ENCODE data around the gene RTL1.

RTL1 gene

DNA sequence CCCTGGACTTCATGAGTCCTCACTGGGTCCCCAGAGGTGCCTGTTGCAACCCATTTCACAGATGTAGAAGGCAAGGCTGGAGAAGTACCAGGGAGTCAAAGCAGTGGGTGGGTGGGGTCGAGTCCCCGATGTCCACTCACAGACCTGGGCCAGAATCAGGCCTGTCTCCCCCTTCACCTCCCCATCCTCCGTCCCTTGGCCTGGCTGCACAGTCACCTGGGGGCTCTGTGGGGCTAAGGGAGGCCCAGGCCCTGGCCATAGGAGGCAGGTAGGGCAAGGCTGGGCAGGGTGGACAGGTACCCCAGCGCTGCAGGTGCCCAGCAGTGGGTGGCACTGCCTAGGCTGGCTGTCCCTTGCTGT is 29.5 kb downstream of the RTL1 start:
- TF ChIP-seq SUZ12 (IDR thresholded peaks at IDR 0.05) (no peak), ZNF384 (IDR thresholded peaks at IDR 0.05) (no peak), BHLHE40 (IDR thresholded peaks at IDR 0.05; ENCODE audit: borderline replicate concordance) (no peak), FOXM1 (IDR thresholded peaks at IDR 0.05; ENCODE audit: borderline replicate concordance) (no peak), L3MBTL2 (conservative IDR thresholded peaks at IDR 0.05) (no peak), NFRKB (IDR thresholded peaks at IDR 0.05) (no peak), FOXA1 (IDR thresholded peaks at IDR 0.05) (no peak)
- TF ChIP-seq, protein P1, sequence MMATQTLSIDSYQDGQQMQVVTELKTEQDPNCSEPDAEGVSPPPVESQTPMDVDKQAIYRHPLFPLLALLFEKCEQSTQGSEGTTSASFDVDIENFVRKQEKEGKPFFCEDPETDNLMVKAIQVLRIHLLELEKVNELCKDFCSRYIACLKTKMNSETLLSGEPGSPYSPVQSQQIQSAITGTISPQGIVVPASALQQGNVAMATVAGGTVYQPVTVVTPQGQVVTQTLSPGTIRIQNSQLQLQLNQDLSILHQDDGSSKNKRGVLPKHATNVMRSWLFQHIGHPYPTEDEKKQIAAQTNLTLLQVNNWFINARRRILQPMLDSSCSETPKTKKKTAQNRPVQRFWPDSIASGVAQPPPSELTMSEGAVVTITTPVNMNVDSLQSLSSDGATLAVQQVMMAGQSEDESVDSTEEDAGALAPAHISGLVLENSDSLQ (IDR thresholded peaks at IDR 0.05), result no peak
- CTCF ChIA-PET, result no interaction called here
- DNase-seq (ENCODE audit: extremely low spot score), result no peak
- POLR2A ChIA-PET, result no interaction called here

DNA sequence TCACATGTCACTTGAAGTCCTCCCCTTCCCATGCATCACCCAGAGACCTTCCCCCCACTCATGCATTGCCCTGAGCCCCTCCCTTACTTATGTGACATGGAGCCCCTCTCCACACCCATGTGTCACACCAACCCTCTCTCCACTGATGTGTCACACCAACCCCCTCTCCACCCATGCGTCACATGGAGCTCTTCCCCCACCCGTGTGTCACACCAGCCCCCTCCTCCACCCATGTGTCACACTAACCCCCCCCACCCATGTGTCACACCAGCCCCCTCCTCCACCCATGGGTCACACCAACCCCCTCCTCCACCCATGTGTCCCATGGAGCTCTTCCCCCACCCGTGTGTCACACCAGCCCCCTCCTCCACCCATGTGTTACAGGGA is 30.4 kb downstream of the RTL1 start:
- CTCF ChIA-PET, result no interaction called here
- no peak for DNase-seq (ENCODE audit: extremely low spot score)

DNA sequence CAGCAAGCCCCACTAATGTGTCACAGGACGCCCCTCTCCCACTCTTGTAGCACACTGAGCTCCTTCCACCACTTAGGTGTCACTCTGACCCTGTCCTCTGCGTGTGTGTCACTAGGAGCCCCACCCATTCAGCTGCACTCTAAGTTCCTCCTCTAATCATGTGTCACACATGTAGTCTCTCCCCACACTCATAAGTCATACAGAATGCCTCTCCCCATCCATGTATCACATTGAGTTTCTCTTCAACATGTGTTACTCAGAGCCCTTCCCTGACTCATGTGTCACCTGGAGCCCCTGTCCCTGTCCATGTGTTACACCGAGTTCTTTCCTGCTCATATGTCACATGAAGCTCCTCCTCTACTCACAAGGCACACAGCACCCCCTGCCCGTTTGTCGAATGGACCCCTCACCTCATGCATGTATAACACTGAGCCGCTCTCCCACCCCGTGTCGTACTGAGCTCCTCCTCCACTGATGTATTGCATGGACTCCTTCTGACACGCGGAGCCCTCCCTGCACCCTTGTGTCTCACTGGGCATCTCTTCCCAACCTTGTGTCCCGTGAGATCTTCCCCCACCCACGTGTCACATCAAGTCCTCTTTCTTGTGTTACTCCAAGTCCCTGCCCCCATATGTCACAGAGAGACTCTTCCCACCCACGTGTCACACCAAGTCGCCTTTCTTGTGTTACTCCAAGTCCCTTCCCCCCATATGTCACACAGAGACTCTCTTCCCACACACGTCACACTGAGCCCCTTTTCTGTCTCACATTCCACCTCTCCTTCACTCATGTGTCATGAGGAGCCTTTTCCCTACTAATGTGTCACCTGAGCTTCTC is 31.0 kb downstream of the RTL1 start:
- POLR2A ChIA-PET, result no interaction called here
- no peak for TF ChIP-seq ZNF384 (IDR thresholded peaks at IDR 0.05)
- TF ChIP-seq, protein P1 (IDR thresholded peaks at IDR 0.05), result no peak
- no peak for TF ChIP-seq HDGF (IDR thresholded peaks at IDR 0.05; ENCODE audit: borderline replicate concordance)
- TF ChIP-seq FOXM1 (IDR thresholded peaks at IDR 0.05; ENCODE audit: borderline replicate concordance), result no peak
- TF ChIP-seq SUZ12 (IDR thresholded peaks at IDR 0.05), result no peak
- TF ChIP-seq ARNT (IDR thresholded peaks at IDR 0.05), result no peak
- TF ChIP-seq FOXK2 (IDR thresholded peaks at IDR 0.05), result no peak
- no peak for TF ChIP-seq SP1 (IDR thresholded peaks at IDR 0.05)
- TF ChIP-seq L3MBTL2 (conservative IDR thresholded peaks at IDR 0.05), result no peak
- no peak for TF ChIP-seq BHLHE40 (IDR thresholded peaks at IDR 0.05; ENCODE audit: borderline replicate concordance)
- no peak for TF ChIP-seq TARDBP (IDR thresholded peaks at IDR 0.05)
- TF ChIP-seq LEF1 (IDR thresholded peaks at IDR 0.05; ENCODE audit: borderline replicate concordance), result no peak
- TF ChIP-seq NFRKB (IDR thresholded peaks at IDR 0.05), result no peak
- no peak for DNase-seq (ENCODE audit: extremely low spot score)
- CTCF ChIA-PET, result no interaction called here

More for the DNA sequence above, 30.4 kb downstream of the RTL1 start:
- TF ChIP-seq SP1 (IDR thresholded peaks at IDR 0.05) (no peak), TARDBP (IDR thresholded peaks at IDR 0.05) (no peak), ARNT (IDR thresholded peaks at IDR 0.05) (no peak), BHLHE40 (IDR thresholded peaks at IDR 0.05; ENCODE audit: borderline replicate concordance) (no peak), FOXK2 (IDR thresholded peaks at IDR 0.05) (no peak), SUZ12 (IDR thresholded peaks at IDR 0.05) (no peak), FOXA1 (IDR thresholded peaks at IDR 0.05) (no peak), NFRKB (IDR thresholded peaks at IDR 0.05) (no peak), FOXM1 (IDR thresholded peaks at IDR 0.05; ENCODE audit: borderline replicate concordance) (no peak), L3MBTL2 (conservative IDR thresholded peaks at IDR 0.05) (no peak), ELF4 (IDR thresholded peaks at IDR 0.05) (no peak), CTBP1 (IDR thresholded peaks at IDR 0.05; ENCODE audit: borderline replicate concordance) (no peak), LEF1 (IDR thresholded peaks at IDR 0.05; ENCODE audit: borderline replicate concordance) (no peak), ZNF384 (IDR thresholded peaks at IDR 0.05) (no peak), HDGF (IDR thresholded peaks at IDR 0.05; ENCODE audit: borderline replicate concordance) (no peak)
- TF ChIP-seq, protein P1 (IDR thresholded peaks at IDR 0.05), result no peak
- POLR2A ChIA-PET, result no interaction called here

DNA sequence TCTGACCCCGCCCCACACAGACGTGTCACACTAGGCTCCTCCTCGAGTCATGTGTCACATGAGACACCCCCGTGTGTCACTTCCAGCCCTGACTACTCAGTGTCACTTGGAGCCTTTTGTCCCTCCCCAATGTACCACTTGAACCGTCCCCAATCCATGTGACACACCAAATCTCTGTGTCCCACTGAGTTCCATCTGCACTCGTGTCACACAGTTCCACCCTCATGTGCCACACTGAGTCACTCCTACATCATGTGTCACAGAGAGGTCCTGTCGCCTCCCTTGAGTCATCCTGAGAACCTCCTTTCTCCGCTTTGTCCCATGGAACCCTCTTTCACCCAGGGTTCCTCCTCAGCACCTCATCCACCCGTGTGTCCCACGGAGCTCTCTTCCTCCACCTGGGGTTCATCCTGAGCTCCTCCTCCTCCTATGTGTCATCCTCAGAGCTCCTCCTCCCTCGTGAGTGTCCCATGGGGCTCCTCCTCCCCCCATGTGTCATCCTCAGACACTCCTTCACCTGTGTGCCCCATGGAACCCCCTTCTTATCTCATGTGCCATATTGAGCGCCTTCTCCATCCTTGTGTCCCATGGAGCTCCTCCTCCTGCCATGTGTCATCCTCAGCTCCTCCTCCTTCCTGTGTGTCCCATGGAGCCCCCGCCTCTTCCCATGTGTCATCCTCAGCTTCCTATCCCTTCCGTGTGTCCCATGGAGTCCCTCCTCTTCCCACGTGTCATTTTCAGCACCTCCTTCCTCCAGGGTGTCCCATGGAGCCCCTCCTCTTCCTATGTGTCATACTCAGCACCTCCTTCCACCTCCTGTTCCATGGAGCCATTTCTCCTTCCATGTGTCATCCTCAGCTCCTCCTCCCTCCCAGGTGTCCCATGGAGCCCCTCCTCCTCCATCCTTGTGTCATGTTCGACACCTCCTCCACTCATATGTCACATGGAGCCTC is 32.0 kb downstream of the RTL1 start:
- DNase-seq (ENCODE audit: extremely low spot score), result no peak
- no peak for TF ChIP-seq SP1 (IDR thresholded peaks at IDR 0.05)
- TF ChIP-seq TARDBP (IDR thresholded peaks at IDR 0.05), result no peak
- no peak for TF ChIP-seq LEF1 (IDR thresholded peaks at IDR 0.05; ENCODE audit: borderline replicate concordance)
- TF ChIP-seq, protein P1 (IDR thresholded peaks at IDR 0.05), result no peak
- CTCF ChIA-PET, result no interaction called here
- POLR2A ChIA-PET, result no interaction called here

DNA sequence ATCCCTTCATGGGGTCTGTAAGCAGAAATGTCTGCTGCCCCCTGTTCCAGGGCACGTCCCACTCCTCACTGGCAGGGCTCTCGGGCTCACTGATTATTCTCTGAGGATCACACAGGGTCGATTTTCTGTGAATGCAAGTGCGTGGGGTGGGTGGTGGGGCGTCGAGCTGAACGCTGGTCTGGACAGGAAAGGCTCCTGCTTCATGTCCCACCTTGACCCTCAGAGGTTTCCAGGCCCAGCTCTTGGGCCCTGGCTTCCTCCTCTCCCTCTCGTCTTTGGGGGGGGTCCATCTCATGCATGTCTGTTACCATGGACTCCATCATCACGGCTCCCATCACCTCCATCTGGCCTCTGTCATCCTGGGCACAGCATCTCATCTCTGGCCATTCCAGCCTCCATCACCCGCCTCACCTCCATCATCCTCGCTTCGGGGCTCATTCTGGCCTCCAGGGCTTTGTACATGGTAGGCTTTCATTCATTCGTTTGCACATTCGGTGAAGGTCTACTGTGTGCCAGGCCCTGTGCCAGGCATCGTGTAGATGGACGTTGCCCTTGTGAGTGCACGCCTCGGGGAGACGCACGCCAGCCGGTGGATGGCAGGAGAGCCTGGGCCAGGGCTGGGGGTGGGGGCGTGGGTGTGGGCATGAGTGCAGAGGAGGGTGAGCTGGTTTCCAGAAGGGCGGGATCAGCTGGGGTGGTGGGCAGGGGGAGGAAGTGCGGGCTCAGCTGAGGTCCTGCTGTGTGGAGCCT is 34.7 kb downstream of the RTL1 start:
- DNase-seq (ENCODE audit: extremely low spot score), result no peak
- POLR2A ChIA-PET, result no interaction called here
- CTCF ChIA-PET, result interaction anchor here (0.6 kb wide), 1 partner anchor 57 kb away, joined by 3 read pairs; no protein-coding TSS in a partner anchor
- TF ChIP-seq FOXM1 (IDR thresholded peaks at IDR 0.05; ENCODE audit: borderline replicate concordance), result no peak
- TF ChIP-seq, protein P1 (IDR thresholded peaks at IDR 0.05), result no peak
- no peak for TF ChIP-seq CTBP1 (IDR thresholded peaks at IDR 0.05; ENCODE audit: borderline replicate concordance)
- TF ChIP-seq FOXK2 (IDR thresholded peaks at IDR 0.05), result no peak
- no peak for TF ChIP-seq FOXA1 (IDR thresholded peaks at IDR 0.05)
- TF ChIP-seq SP1 (IDR thresholded peaks at IDR 0.05), result no peak
- TF ChIP-seq L3MBTL2 (conservative IDR thresholded peaks at IDR 0.05), result no peak
- no peak for TF ChIP-seq TARDBP (IDR thresholded peaks at IDR 0.05)
